Upper lobe of left lung (tissue), 6 donors: ENCODE results near the gene PCP4. TPM values are rescaled to one million over a fixed set of nuclear protein-coding genes. Genes with fewer than 3 reads are reported as not detected.

Source experiments
- ATAC-seq, 2 donors: fragments of 200-7000 bp; cut with Tn5 transposase; one replicate each; pipeline ENCODE4 v1.9.1; 2022; ENCODE audit warnings: mild to moderate bottlenecking in 2 of 2, moderate library complexity in 2 of 2; ENCODE audit not compliant: low FRiP score in 2 of 2
- DNase-seq, 2 donors: peaks; one replicate each; pipeline ENCODE4 v3.0.0-alpha.2; 2019 to 2020
- H3K27ac ChIP-seq, 4 donors: fragments of 200-600 bp; sonication (generic); one replicate each; pipeline ENCODE4 v1.5.1; 2016 to 2019
- H3K27me3 ChIP-seq, 4 donors: fragments of 200-600 bp; sonication (generic); one replicate each; pipeline ENCODE4 v1.5.1; 2017 to 2019
- H3K36me3 ChIP-seq, 4 donors: fragments of 200-600 bp; sonication (generic); one replicate each; pipeline ENCODE4 v1.5.1; 2016 to 2019
- H3K4me1 ChIP-seq, 4 donors: fragments of 200-600 bp; sonication (generic); one replicate each; pipeline ENCODE4 v1.5.1; 2018 to 2019
- H3K4me3 ChIP-seq, 4 donors: fragments of 200-600 bp; sonication (generic); one replicate each; pipeline ENCODE4 v1.5.1; 2017 to 2019; ENCODE audit warnings: mild to moderate bottlenecking in 2 of 4, moderate library complexity in 1 of 4
- H3K9me3 ChIP-seq, 4 donors: fragments of 200-600 bp; sonication (generic); one replicate each; pipeline ENCODE4 v1.5.1; 2018 to 2019
- EP300 ChIP-seq, 4 donors: sonication (generic); formaldehyde crosslinking; IDR thresholded peaks; one replicate each; pipeline ENCODE4 v1.5.1; 2017; ENCODE audit warnings: antibody characterized with exemption in 4 of 4, control low read depth in 2 of 4
- POLR2A ChIP-seq, 4 donors: fragments of 450-650 bp; IDR thresholded peaks; one replicate each; pipeline ENCODE4 v1.5.1; 2016 to 2017; ENCODE audit warnings: antibody characterized with exemption in 4 of 4, mild to moderate bottlenecking in 2 of 4
- POLR2AphosphoS5 ChIP-seq, 2 donors: sonication (generic); formaldehyde crosslinking; IDR thresholded peaks; one replicate each; pipeline ENCODE4 v1.5.1; 2017; ENCODE audit warnings: antibody characterized with exemption in 2 of 2
- WGBS, 2 donors: methylation state at CpG; one replicate each; pipeline ENCODE4 v1.1.5; 2017 to 2018; 5-methylcytosine and 5-hydroxymethylcytosine counted together
- total RNA-seq, 6 donors: library from RNA; depleted of rRNA in 4 of 6; stranded (reverse); fragments of >200 nt in 4 of 6; gene quantifications; one replicate each; pipeline versions ENCODE4 v1.1.0 to v1.2.1, GENCODE V29; 2016 to 2021
- TF ChIP-seq, protein P1 (sequence below), 6 experiments: fragments of 450-650 bp in 4 of 6; fragments of 200-600 bp in 2 of 6; sonication (generic) in 2 of 6; IDR thresholded peaks; one replicate each; pipeline ENCODE4 v1.5.1; 2016 to 2019; ENCODE audit warnings: antibody characterized with exemption in 6 of 6
- donor health status: DM: no; HTN: no; CAD: no; lungs with moderate emphysema.
- donor health status: DM: no; HTN: yes; CAD: no; lungs with severe emphysema.

PCP4 gene
- total RNA-seq, 6 donors from 2014 or later: 0.66 to 4.4 (median 1.9) TPM; not detected in 2

DNA sequence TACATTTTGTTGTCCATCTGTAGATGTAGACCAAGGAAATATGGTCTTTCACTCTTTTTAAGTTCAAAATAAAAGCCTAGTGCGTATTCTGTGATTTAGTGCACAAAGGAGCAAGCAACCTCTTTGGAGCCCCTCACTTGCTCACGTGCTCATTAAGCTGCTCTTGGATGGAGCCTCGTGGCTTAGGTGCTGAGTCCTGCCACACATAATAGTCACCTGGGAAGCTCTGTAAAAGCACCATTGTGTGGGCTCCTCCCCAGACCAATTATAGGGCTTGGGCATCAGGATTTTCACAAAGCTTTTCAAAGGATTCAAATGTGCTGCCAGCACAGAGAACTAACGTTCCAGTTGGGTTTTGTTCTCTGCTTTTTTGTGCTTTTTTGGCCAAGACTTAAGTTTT, 85.0 kb downstream of the PCP4 start:
- DNase-seq: no peak

DNA sequence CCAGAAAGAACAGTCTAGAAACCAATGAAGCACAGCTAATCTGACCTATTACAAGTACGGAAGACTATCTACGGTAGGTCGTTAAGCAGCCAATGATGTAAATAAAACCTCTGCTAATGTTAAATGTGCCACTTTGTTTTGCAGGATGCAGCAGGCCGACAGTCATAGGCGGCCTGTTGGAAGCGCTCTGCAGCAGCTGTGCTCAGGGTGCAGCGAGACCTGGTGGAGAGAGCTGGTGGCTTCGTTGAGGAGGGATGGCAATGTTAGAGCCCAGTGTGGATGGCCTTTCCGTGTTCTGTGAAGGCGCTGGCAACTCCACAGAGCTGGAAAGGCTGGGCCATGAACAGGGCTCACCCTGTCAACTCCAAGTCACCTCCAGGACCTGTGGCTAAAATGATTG, 87.3 kb downstream of the PCP4 start:
- DNase-seq: no peak
- no peak overlapping the region for H3K4me3 ChIP-seq
- H3K4me1 ChIP-seq: no peaks in the 10 kb centered on the region
- 81 to 87% methylated on average over 7 to 10 of the region's 10 CpGs for WGBS, 2 donors
- no peaks in the 10 kb centered on the region for H3K36me3 ChIP-seq
- H3K9me3 ChIP-seq: peaks cover 0 to 1% (median 0%) of the 10 kb centered on the region in 4 donors
- TF ChIP-seq, protein P1, sequence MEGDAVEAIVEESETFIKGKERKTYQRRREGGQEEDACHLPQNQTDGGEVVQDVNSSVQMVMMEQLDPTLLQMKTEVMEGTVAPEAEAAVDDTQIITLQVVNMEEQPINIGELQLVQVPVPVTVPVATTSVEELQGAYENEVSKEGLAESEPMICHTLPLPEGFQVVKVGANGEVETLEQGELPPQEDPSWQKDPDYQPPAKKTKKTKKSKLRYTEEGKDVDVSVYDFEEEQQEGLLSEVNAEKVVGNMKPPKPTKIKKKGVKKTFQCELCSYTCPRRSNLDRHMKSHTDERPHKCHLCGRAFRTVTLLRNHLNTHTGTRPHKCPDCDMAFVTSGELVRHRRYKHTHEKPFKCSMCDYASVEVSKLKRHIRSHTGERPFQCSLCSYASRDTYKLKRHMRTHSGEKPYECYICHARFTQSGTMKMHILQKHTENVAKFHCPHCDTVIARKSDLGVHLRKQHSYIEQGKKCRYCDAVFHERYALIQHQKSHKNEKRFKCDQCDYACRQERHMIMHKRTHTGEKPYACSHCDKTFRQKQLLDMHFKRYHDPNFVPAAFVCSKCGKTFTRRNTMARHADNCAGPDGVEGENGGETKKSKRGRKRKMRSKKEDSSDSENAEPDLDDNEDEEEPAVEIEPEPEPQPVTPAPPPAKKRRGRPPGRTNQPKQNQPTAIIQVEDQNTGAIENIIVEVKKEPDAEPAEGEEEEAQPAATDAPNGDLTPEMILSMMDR (IDR thresholded peaks at IDR 0.05): no peak
- TF ChIP-seq POLR2A (IDR thresholded peaks at IDR 0.05) (no peak), EP300 (IDR thresholded peaks at IDR 0.05) (no peak), POLR2AphosphoS5 (IDR thresholded peaks at IDR 0.05) (no peak)
- H3K27me3 ChIP-seq: no peaks in the 10 kb centered on the region
- H3K27ac ChIP-seq: no peak overlapping the region
- peak in 1 of 2 donors; percentile 43 for ATAC-seq

More for the DNA sequence above, 85.0 kb downstream of the PCP4 start:
- WGBS, 2 donors: 68 to 84% methylated on average over 4 of the region's 4 CpGs
- no peak for ATAC-seq
- Histone ChIP-seq H3K27me3 (no peaks in the 10 kb centered on the region), H3K36me3 (no peaks in the 10 kb centered on the region), H3K4me1 (no peaks in the 10 kb centered on the region), H3K27ac (no peak overlapping the region), H3K9me3 (no peaks in the 10 kb centered on the region), H3K4me3 (no peak overlapping the region)
- TF ChIP-seq, protein P1 (IDR thresholded peaks at IDR 0.05): no peak
- TF ChIP-seq POLR2AphosphoS5 (IDR thresholded peaks at IDR 0.05): no peak
- TF ChIP-seq POLR2A (IDR thresholded peaks at IDR 0.05): no peak
- no peak for TF ChIP-seq EP300 (IDR thresholded peaks at IDR 0.05)

DNA sequence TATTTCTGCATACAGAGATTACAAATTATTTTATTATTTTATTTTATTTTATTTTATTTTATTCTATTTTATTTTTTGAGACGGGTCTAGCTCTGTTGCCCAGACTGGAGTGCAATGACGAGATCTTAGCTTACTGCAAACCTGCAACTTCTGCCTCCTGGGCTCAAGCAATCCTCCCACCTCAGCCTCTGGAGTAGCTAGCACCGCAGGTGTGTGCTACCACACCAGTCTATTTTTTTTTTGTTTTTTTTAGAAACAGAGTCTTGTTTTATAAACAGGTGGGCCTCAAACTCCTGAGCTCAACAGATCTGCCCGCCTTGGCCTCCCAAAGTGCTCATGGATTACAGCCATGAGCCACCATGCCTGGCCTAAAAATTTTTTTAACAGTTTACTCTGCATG, 88.1 kb downstream of the PCP4 start:
- H3K4me1 ChIP-seq: no peaks in the 10 kb centered on the region
- 80 to 93% methylated on average over 4 of the region's 4 CpGs for WGBS, 2 donors
- no peaks in the 10 kb centered on the region for H3K27me3 ChIP-seq
- H3K36me3 ChIP-seq: no peaks in the 10 kb centered on the region
- ATAC-seq: no peak
- TF ChIP-seq POLR2A (IDR thresholded peaks at IDR 0.05) (no peak), POLR2AphosphoS5 (IDR thresholded peaks at IDR 0.05) (no peak), EP300 (IDR thresholded peaks at IDR 0.05) (no peak)
- TF ChIP-seq, protein P1 (IDR thresholded peaks at IDR 0.05): no peak
- no peak overlapping the region for H3K27ac ChIP-seq
- H3K9me3 ChIP-seq: peaks cover 0 to 9% (median 1%) of the 10 kb centered on the region in 4 donors
- no peak for DNase-seq
- H3K4me3 ChIP-seq: no peak overlapping the region

DNA sequence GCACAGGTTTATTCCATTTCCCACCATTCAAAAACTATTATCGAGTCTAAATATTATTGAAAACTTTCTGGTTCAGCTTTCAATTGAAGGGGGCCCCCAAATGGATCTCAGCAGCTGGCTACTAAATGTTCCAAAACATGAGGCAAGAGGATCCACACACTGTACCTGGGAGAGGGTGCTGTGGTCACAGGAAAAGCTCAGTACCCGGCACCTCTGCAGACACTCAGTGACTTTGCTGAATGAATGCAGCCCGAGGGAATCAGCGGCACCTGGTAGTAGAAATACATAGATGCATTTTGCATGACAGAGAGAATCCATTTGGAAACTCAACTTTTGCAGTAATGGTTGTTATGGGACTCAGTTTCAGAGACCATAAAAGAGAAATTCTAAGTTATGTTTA, 89.3 kb downstream of the PCP4 start:
- H3K27ac ChIP-seq: no peak overlapping the region
- H3K27me3 ChIP-seq: no peaks in the 10 kb centered on the region
- DNase-seq (no peak), ATAC-seq (no peak)
- no peak for TF ChIP-seq POLR2AphosphoS5 (IDR thresholded peaks at IDR 0.05)
- no peak for TF ChIP-seq EP300 (IDR thresholded peaks at IDR 0.05)
- no peak for TF ChIP-seq POLR2A (IDR thresholded peaks at IDR 0.05)
- TF ChIP-seq, protein P1 (IDR thresholded peaks at IDR 0.05): no peak
- 82 to 86% methylated on average over 2 to 4 of the region's 4 CpGs for WGBS, 2 donors
- no peak overlapping the region for H3K4me3 ChIP-seq
- no peaks in the 10 kb centered on the region for H3K4me1 ChIP-seq
- no peaks in the 10 kb centered on the region for H3K36me3 ChIP-seq
- H3K9me3 ChIP-seq: peaks cover 0 to 17% (median 3%) of the 10 kb centered on the region in 4 donors

DNA sequence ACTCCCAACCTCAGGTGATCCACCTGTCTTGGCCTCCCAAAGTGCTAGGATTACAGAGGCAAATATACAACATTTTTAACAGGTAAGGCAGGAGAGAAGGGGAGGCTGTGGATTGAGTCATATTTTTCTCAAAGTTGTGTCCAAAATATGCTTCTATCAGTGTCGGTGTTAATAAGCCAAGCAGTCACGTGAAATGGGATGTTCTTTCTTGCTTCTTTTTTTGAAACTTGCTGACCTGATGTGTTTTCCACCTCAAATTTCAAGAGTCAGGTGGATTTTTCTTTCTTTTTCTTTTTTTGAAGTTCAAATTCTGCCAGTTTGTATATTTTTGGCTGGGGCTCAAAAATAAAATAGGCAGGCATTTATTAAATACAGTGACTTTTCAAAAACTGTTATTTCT, 91.5 kb downstream of the PCP4 start:
- Histone ChIP-seq H3K4me3 (no peak overlapping the region), H3K4me1 (no peaks in the 10 kb centered on the region), H3K36me3 (no peaks in the 10 kb centered on the region), H3K27ac (no peak overlapping the region), H3K9me3 (peaks cover 0 to 17% (median 3%) of the 10 kb centered on the region in 4 donors), H3K27me3 (no peaks in the 10 kb centered on the region)
- DNase-seq (no peak), ATAC-seq (no peak)
- TF ChIP-seq, protein P1 (IDR thresholded peaks at IDR 0.05): no peak
- no peak for TF ChIP-seq POLR2AphosphoS5 (IDR thresholded peaks at IDR 0.05)
- TF ChIP-seq POLR2A (IDR thresholded peaks at IDR 0.05): no peak
- no peak for TF ChIP-seq EP300 (IDR thresholded peaks at IDR 0.05)
- 90 to 99% methylated on average over 2 of the region's 2 CpGs for WGBS, 2 donors
